Smooth muscle cell (in vitro differentiated cells): ENCODE data around the gene CPSF2. TPM values are rescaled to one million over a fixed set of nuclear protein-coding genes. Genes with fewer than 3 reads are reported as not detected.
A peak's percentile ranks its signal among the peaks of the same experiment; 100 is the strongest.
"Not testable (repeated sequence)": the region's sequence is repeated elsewhere in the genome, so short reads cannot be mapped to it uniquely, and the experiment has no call there.

Source experiments
- DNase-seq: peaks from one replicate; lab custom pipeline; 2025; ENCODE audit not compliant: unreplicated experiment; lab: John Stamatoyannopoulos, UW
- H2AFZ ChIP-seq: fragments of 200-600 bp; sonication (generic); 2 replicates; pipeline ENCODE4 v1.6.0; 2016; ENCODE audit warnings: antibody characterized with exemption, low read depth, mild to moderate bottlenecking
- H3F3A ChIP-seq: fragments of 200-600 bp; sonication (generic); 2 replicates; pipeline ENCODE4 v1.6.0; 2017; ENCODE audit warnings: antibody characterized with exemption, low read depth
- H3K27ac ChIP-seq: fragments of 200-600 bp; sonication (generic); 2 replicates; pipeline ENCODE4 v1.5.1; 2016; ENCODE audit warnings: low read depth, mild to moderate bottlenecking
- H3K27me3 ChIP-seq: fragments of 200-600 bp; sonication (generic); 2 replicates; pipeline ENCODE4 v1.6.1; 2016; ENCODE audit warnings: low read depth, mild to moderate bottlenecking
- H3K36me3 ChIP-seq: fragments of 200-600 bp; sonication (generic); 2 replicates; pipeline ENCODE4 v1.5.1; 2016; ENCODE audit warnings: low read depth
- H3K4me1 ChIP-seq: fragments of 200-600 bp; sonication (generic); 2 replicates; pipeline ENCODE4 v1.5.1; 2016; ENCODE audit warnings: low read depth
- H3K4me2 ChIP-seq: fragments of 200-600 bp; sonication (generic); 2 replicates; pipeline ENCODE4 v1.6.0; 2016; ENCODE audit warnings: mild to moderate bottlenecking
- H3K4me3 ChIP-seq: fragments of 200-600 bp; sonication (generic); 2 replicates; pipeline ENCODE4 v1.5.1; 2016; ENCODE audit warnings: mild to moderate bottlenecking
- H3K79me2 ChIP-seq: fragments of 200-600 bp; sonication (generic); 2 replicates; pipeline ENCODE4 v1.6.0; 2016; ENCODE audit warnings: low read depth, mild to moderate bottlenecking
- H3K9ac ChIP-seq: fragments of 200-600 bp; sonication (generic); 2 replicates; pipeline ENCODE4 v1.6.0; 2016; ENCODE audit warnings: low read depth
- H3K9me3 ChIP-seq: fragments of 200-600 bp; sonication (generic); replicated peaks from 2 replicates; pipeline ENCODE4 v1.5.1; 2016; ENCODE audit warnings: low read depth
- H4K20me1 ChIP-seq: fragments of 200-600 bp; sonication (generic); 2 replicates; pipeline ENCODE4 v1.6.0; 2016; ENCODE audit warnings: low read depth
- WGBS: methylation state at CpG from one replicate; pipeline ENCODE4 v1.1.7; 2016; ENCODE audit warnings: low lambda C conversion rate; 5-methylcytosine and 5-hydroxymethylcytosine counted together
- polyA plus RNA-seq: library from polyadenylated mRNA; unstranded; fragments of >200 nt; fragmentation: Nextera tagmentation; extraction: Ambion mirVana; gene quantifications from 2 replicates; pipeline ENCODE4 v1.2.1, GENCODE V29; 2016
- total RNA-seq: library from RNA; depleted of rRNA; stranded (reverse); fragments of >200 nt; gene quantifications from 2 replicates; pipeline ENCODE4 v1.2.3, GENCODE V29; 2014
- TF ChIP-seq, protein P1 (sequence below): fragments of 200-600 bp; sonication (generic); IDR thresholded peaks from 2 replicates; pipeline ENCODE4 v1.5.1; 2017; ENCODE audit warnings: borderline replicate concordance, mild to moderate bottlenecking, antibody characterized with exemption; ENCODE audit not compliant: insufficient read depth, poor library complexity, severe bottlenecking

CPSF2 gene
- total and polyA plus RNA-seq, 2 experiments from 2014 or later: 33.2 to 53.7 TPM

GRCh38 chr14:92207012-92207927 is 85.5 kb downstream of the CPSF2 start:
- Histone ChIP-seq H3F3A (no peaks in the 10 kb centered on the region), H3K27ac (no peak overlapping the region), H3K4me3 (no peak overlapping the region), H3K4me1 (no peaks in the 10 kb centered on the region), H3K36me3 (no peaks in the 10 kb centered on the region), H4K20me1 (no peaks in the 10 kb centered on the region), H3K79me2 (no peaks in the 10 kb centered on the region), H3K9ac (no peak overlapping the region), H3K4me2 (no peak overlapping the region), H3K27me3 (peaks cover 6% of the 10 kb centered on the region), H2AFZ (no peak overlapping the region), H3K9me3 (no peaks in the 10 kb centered on the region)
- WGBS: 83% methylated on average over 15 of the region's 17 CpGs
- no peak for DNase-seq
- TF ChIP-seq, protein P1, sequence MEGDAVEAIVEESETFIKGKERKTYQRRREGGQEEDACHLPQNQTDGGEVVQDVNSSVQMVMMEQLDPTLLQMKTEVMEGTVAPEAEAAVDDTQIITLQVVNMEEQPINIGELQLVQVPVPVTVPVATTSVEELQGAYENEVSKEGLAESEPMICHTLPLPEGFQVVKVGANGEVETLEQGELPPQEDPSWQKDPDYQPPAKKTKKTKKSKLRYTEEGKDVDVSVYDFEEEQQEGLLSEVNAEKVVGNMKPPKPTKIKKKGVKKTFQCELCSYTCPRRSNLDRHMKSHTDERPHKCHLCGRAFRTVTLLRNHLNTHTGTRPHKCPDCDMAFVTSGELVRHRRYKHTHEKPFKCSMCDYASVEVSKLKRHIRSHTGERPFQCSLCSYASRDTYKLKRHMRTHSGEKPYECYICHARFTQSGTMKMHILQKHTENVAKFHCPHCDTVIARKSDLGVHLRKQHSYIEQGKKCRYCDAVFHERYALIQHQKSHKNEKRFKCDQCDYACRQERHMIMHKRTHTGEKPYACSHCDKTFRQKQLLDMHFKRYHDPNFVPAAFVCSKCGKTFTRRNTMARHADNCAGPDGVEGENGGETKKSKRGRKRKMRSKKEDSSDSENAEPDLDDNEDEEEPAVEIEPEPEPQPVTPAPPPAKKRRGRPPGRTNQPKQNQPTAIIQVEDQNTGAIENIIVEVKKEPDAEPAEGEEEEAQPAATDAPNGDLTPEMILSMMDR: no peak

DNA sequence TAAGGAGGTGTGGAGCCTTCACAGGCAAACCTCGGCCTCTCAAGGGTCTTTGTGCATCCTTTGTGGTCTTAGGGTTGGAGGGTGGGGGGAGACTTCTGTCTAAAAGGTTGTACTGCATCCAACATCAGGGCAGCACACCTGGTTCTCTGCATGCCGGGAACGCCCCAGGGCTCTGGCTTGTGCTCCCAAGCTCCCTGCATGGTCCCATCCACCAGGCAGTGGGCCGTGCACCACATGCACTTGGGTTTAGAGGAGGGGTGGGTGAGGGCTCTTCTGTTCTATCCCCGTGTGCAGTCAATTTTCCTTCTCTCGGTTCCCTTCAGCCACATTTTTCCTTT is 86.1 kb downstream of the CPSF2 start:
- H3K9me3 ChIP-seq: no peaks in the 10 kb centered on the region
- TF ChIP-seq, protein P1: no peak
- no peaks in the 10 kb centered on the region for H3K4me1 ChIP-seq
- peaks cover 6% of the 10 kb centered on the region for H3K27me3 ChIP-seq
- no peaks in the 10 kb centered on the region for H3F3A ChIP-seq
- no peaks in the 10 kb centered on the region for H4K20me1 ChIP-seq
- no peak for DNase-seq
- WGBS: 96% methylated on average over 6 of the region's 6 CpGs
- no peak overlapping the region for H2AFZ ChIP-seq
- no peak overlapping the region for H3K9ac ChIP-seq
- no peak overlapping the region for H3K4me3 ChIP-seq
- H3K79me2 ChIP-seq: no peaks in the 10 kb centered on the region
- H3K4me2 ChIP-seq: no peak overlapping the region
- no peaks in the 10 kb centered on the region for H3K36me3 ChIP-seq
- H3K27ac ChIP-seq: no peak overlapping the region

- TF ChIP-seq, protein P1: no peak
- Histone ChIP-seq H3K27ac (peak overlapping the region; percentile 40), H3K36me3 (no peaks in the 10 kb centered on the region), H3K79me2 (no peaks in the 10 kb centered on the region), H2AFZ (peak overlapping the region; percentile 83), H3K4me3 (no peak overlapping the region), H3K9me3 (no peaks in the 10 kb centered on the region), H3K4me1 (no peaks in the 10 kb centered on the region), H3F3A (no peaks in the 10 kb centered on the region), H3K27me3 (peaks cover 5% of the 10 kb centered on the region), H3K4me2 (no peak overlapping the region), H3K9ac (peak overlapping the region; percentile 34), H4K20me1 (no peaks in the 10 kb centered on the region)
- 45% methylated on average over 14 of the region's 14 CpGs for WGBS
- DNase-seq: no peak
Measured at GRCh38 chr14:92209141-92209540, 87.4 kb downstream of the CPSF2 start.

GRCh38 chr14:92213125-92213524 is 91.4 kb downstream of the CPSF2 start:
- DNase-seq: not testable (repeated sequence)

More at GRCh38 chr14:92213125-92213524, 91.4 kb downstream of the CPSF2 start:
- H3K27me3 ChIP-seq, H3K9ac ChIP-seq, H3K36me3 ChIP-seq, H2AFZ ChIP-seq, H3K79me2 ChIP-seq, H3F3A ChIP-seq, H3K4me3 ChIP-seq, H3K9me3 ChIP-seq, H3K4me2 ChIP-seq, H3K27ac ChIP-seq, H3K4me1 ChIP-seq, H4K20me1 ChIP-seq: not testable (repeated sequence)
- WGBS: 94% methylated on average over 3 of the region's 3 CpGs
